ENCODE measurements around the gene UBAP1L. TPM values are rescaled to one million over a fixed set of nuclear protein-coding genes. Genes with fewer than 3 reads are reported as not detected.
"Not testable (repeated sequence)": the region's sequence is repeated elsewhere in the genome, so short reads cannot be mapped to it uniquely, and the experiment has no call there.

The UBAP1L gene
- total RNA-seq, 1 donor, result 2.5 TPM

- no peaks in the 10 kb centered on the region for H3K27me3 ChIP-seq (ENCODE audit: insufficient read depth, low read length)
- no peaks in the 10 kb centered on the region for H3K4me1 ChIP-seq (ENCODE audit: insufficient read depth, low read length)
- H3K4me3 ChIP-seq (ENCODE audit: low read length), result no peak overlapping the region
- no peaks in the 10 kb centered on the region for H3K9me3 ChIP-seq (ENCODE audit: low read depth, low read length)
These were observed 4.2 kb downstream of the UBAP1L start for GRCh38 chr15:65110676-65111292.

- Histone ChIP-seq H3K9me3 (ENCODE audit: low read depth, low read length) (no peaks in the 10 kb centered on the region), H3K4me1 (ENCODE audit: insufficient read depth, low read length) (peaks cover 6% of the 10 kb centered on the region), H3K27me3 (ENCODE audit: insufficient read depth, low read length) (no peaks in the 10 kb centered on the region), H3K4me3 (ENCODE audit: low read length) (no peak overlapping the region)
These were observed 8.9 kb downstream of the UBAP1L start for GRCh38 chr15:65106011-65106590.

GRCh38 chr15:65105038-65105437 lies 10.0 kb downstream of the UBAP1L start:
- H3K9me3 ChIP-seq (ENCODE audit: low read depth, low read length), result no peaks in the 10 kb centered on the region
- H3K4me1 ChIP-seq (ENCODE audit: insufficient read depth, low read length), result peaks cover 10% of the 10 kb centered on the region
- H3K27me3 ChIP-seq (ENCODE audit: insufficient read depth, low read length), result no peaks in the 10 kb centered on the region
- H3K4me3 ChIP-seq (ENCODE audit: low read length), result no peak overlapping the region

GRCh38 chr15:65102912-65103311 lies 12.1 kb downstream of the UBAP1L start:
- H3K4me3 ChIP-seq (ENCODE audit: low read length), result no peak overlapping the region
- H3K9me3 ChIP-seq (ENCODE audit: low read depth, low read length), result no peaks in the 10 kb centered on the region
- no peaks in the 10 kb centered on the region for H3K27me3 ChIP-seq (ENCODE audit: insufficient read depth, low read length)
- H3K4me1 ChIP-seq (ENCODE audit: insufficient read depth, low read length), result peaks cover 10% of the 10 kb centered on the region

- no peaks in the 10 kb centered on the region for H3K9me3 ChIP-seq (ENCODE audit: low read depth, low read length)
- no peak overlapping the region for H3K4me3 ChIP-seq (ENCODE audit: low read length)
- no peaks in the 10 kb centered on the region for H3K27me3 ChIP-seq (ENCODE audit: insufficient read depth, low read length)
- peaks cover 10% of the 10 kb centered on the region for H3K4me1 ChIP-seq (ENCODE audit: insufficient read depth, low read length)
These were observed 12.9 kb downstream of the UBAP1L start for GRCh38 chr15:65101891-65102708.

- Histone ChIP-seq H3K4me1 (ENCODE audit: insufficient read depth, low read length) (peaks cover 10% of the 10 kb centered on the region), H3K27me3 (ENCODE audit: insufficient read depth, low read length) (no peaks in the 10 kb centered on the region), H3K9me3 (ENCODE audit: low read depth, low read length) (no peaks in the 10 kb centered on the region), H3K4me3 (ENCODE audit: low read length) (no peak overlapping the region)
These were observed 13.5 kb downstream of the UBAP1L start for GRCh38 chr15:65101411-65101890.

GRCh38 chr15:65100442-65100841 lies 14.6 kb downstream of the UBAP1L start:
- Histone ChIP-seq H3K9me3 (ENCODE audit: low read depth, low read length) (no peaks in the 10 kb centered on the region), H3K4me3 (ENCODE audit: low read length) (no peak overlapping the region), H3K27me3 (ENCODE audit: insufficient read depth, low read length) (no peaks in the 10 kb centered on the region), H3K4me1 (ENCODE audit: insufficient read depth, low read length) (peaks cover 10% of the 10 kb centered on the region)

GRCh38 chr15:65099801-65100200 lies 15.2 kb downstream of the UBAP1L start:
- H3K4me3 ChIP-seq (ENCODE audit: low read length); H3K27me3 ChIP-seq (ENCODE audit: insufficient read depth, low read length); H3K9me3 ChIP-seq (ENCODE audit: low read depth, low read length); H3K4me1 ChIP-seq (ENCODE audit: insufficient read depth, low read length): not testable (repeated sequence)

- Histone ChIP-seq H3K27me3 (ENCODE audit: insufficient read depth, low read length) (no peaks in the 10 kb centered on the region), H3K4me1 (ENCODE audit: insufficient read depth, low read length) (peaks cover 10% of the 10 kb centered on the region), H3K9me3 (ENCODE audit: low read depth, low read length) (no peaks in the 10 kb centered on the region), H3K4me3 (ENCODE audit: low read length) (no peak overlapping the region)
These were observed 15.7 kb downstream of the UBAP1L start for GRCh38 chr15:65099336-65099735.

- Histone ChIP-seq H3K9me3 (ENCODE audit: low read depth, low read length) (no peaks in the 10 kb centered on the region), H3K27me3 (ENCODE audit: insufficient read depth, low read length) (no peaks in the 10 kb centered on the region), H3K4me1 (ENCODE audit: insufficient read depth, low read length) (peaks cover 10% of the 10 kb centered on the region), H3K4me3 (ENCODE audit: low read length) (no peak overlapping the region)
These were observed 17.2 kb downstream of the UBAP1L start for GRCh38 chr15:65097651-65098263.

GRCh38 chr15:65096481-65097385 lies 18.3 kb downstream of the UBAP1L start:
- Histone ChIP-seq H3K9me3 (ENCODE audit: low read depth, low read length) (no peaks in the 10 kb centered on the region), H3K27me3 (ENCODE audit: insufficient read depth, low read length) (no peaks in the 10 kb centered on the region), H3K4me3 (ENCODE audit: low read length) (no peak overlapping the region), H3K4me1 (ENCODE audit: insufficient read depth, low read length) (peaks cover 9% of the 10 kb centered on the region)

- Histone ChIP-seq H3K9me3 (ENCODE audit: low read depth, low read length) (no peaks in the 10 kb centered on the region), H3K27me3 (ENCODE audit: insufficient read depth, low read length) (no peaks in the 10 kb centered on the region), H3K4me3 (ENCODE audit: low read length) (no peak overlapping the region), H3K4me1 (ENCODE audit: insufficient read depth, low read length) (peaks cover under 1% of the 10 kb centered on the region)
These were observed 19.3 kb downstream of the UBAP1L start for GRCh38 chr15:65095747-65096104.

GRCh38 chr15:65095011-65095746 lies 19.8 kb downstream of the UBAP1L start:
- no peaks in the 10 kb centered on the region for H3K27me3 ChIP-seq (ENCODE audit: insufficient read depth, low read length)
- no peaks in the 10 kb centered on the region for H3K4me1 ChIP-seq (ENCODE audit: insufficient read depth, low read length)
- H3K4me3 ChIP-seq (ENCODE audit: low read length), result no peak overlapping the region

More at GRCh38 chr15:65095011-65095746, 19.8 kb downstream of the UBAP1L start:
- no peaks in the 10 kb centered on the region for H3K9me3 ChIP-seq (ENCODE audit: low read depth, low read length)

Measured in mononuclear cell (primary cell).